Activated CD4-positive, alpha-beta T cell treated with anti-CD3 and anti-CD28 coated beads, Interleukin-2, amount 10 ng/mL, durations not matched to agents 24 days and 14 days (primary cell): Measurements from ENCODE around the gene ONECUT2. TPM values are rescaled to one million over a fixed set of nuclear protein-coding genes. Genes with fewer than 3 reads are reported as not detected.

Source experiments
- DNase-seq: peaks from one replicate; pipeline ENCODE4 v3.0.0; 2022
- H3K27ac Mint-ChIP-seq: one replicate; pipeline ENCODE4 v1.8.0; 2022; ENCODE audit warnings: mild to moderate bottlenecking, mixed read lengths
- H3K27me3 Mint-ChIP-seq: one replicate; pipeline ENCODE4 v1.8.0; 2022; ENCODE audit warnings: mixed read lengths
- H3K36me3 Mint-ChIP-seq: one replicate; pipeline ENCODE4 v1.8.0; 2022; ENCODE audit warnings: low read depth, mild to moderate bottlenecking, mixed read lengths
- H3K4me1 Mint-ChIP-seq: one replicate; pipeline ENCODE4 v1.8.0; 2021; ENCODE audit warnings: mixed read lengths
- H3K4me3 Mint-ChIP-seq: one replicate; pipeline ENCODE4 v1.8.0; 2022; ENCODE audit warnings: mild to moderate bottlenecking, moderate library complexity, mixed read lengths
- H3K9me3 Mint-ChIP-seq: one replicate; pipeline ENCODE4 v1.8.0; 2021; ENCODE audit warnings: mixed read lengths
- intact Hi-C: fragments of 100-400 bp; cut with micrococcal nuclease; formaldehyde crosslinking; loops from one replicate; pipeline ENCODE4 v1.15.1; 2023
- total RNA-seq: library from RNA; stranded (reverse); gene quantifications from 2 replicates; pipeline ENCODE4 v1.2.3, GENCODE V29; 2022

Gene ONECUT2
- total RNA-seq, 1 donor from 2014 or later: not detected

- intact Hi-C loops: loop anchor here (5.0 kb wide), 3 partner anchors 366 to 1849 kb away; partner anchors contain the start of genes ATP8B1, RAX and TCF4
- H3K27me3 Mint-ChIP-seq: peaks cover 83% of the 10 kb centered on the region
- H3K9me3 Mint-ChIP-seq: peaks cover 15% of the 10 kb centered on the region
- peak overlapping the region; percentile 56 for H3K4me3 Mint-ChIP-seq
- peak; percentile 57 for DNase-seq
- peak overlapping the region; percentile 77 for H3K27ac Mint-ChIP-seq
- H3K36me3 Mint-ChIP-seq: peaks cover 10% of the 10 kb centered on the region
- peaks cover 19% of the 10 kb centered on the region for H3K4me1 Mint-ChIP-seq
These were observed 1.2 kb downstream of the ONECUT2 start for GRCh38 chr18:57436191-57436964.

GRCh38 chr18:57436965-57437333, 1.8 kb downstream of the ONECUT2 start:
- H3K27me3 Mint-ChIP-seq: peaks cover 80% of the 10 kb centered on the region
- no peak for DNase-seq
- intact Hi-C loops: loop anchor here (5.0 kb wide), 3 partner anchors 365 to 1850 kb away; partner anchors contain the start of genes ATP8B1, RAX and TCF4

GRCh38 chr18:57437402-57437765, 2.2 kb downstream of the ONECUT2 start:
- peaks cover 21% of the 10 kb centered on the region for H3K4me1 Mint-ChIP-seq
- intact Hi-C loops: loop anchor here (5.0 kb wide), 3 partner anchors 365 to 1850 kb away; partner anchors contain the start of genes ATP8B1, RAX and TCF4
- H3K36me3 Mint-ChIP-seq: peaks cover 10% of the 10 kb centered on the region
- no peak for DNase-seq
- H3K9me3 Mint-ChIP-seq: peaks cover 15% of the 10 kb centered on the region
- peak overlapping the region; percentile 43 for H3K4me3 Mint-ChIP-seq
- peak overlapping the region; percentile 77 for H3K27ac Mint-ChIP-seq
- peaks cover 80% of the 10 kb centered on the region for H3K27me3 Mint-ChIP-seq

More at GRCh38 chr18:57436965-57437333, 1.8 kb downstream of the ONECUT2 start:
- peaks cover 18% of the 10 kb centered on the region for H3K9me3 Mint-ChIP-seq
- peaks cover 10% of the 10 kb centered on the region for H3K36me3 Mint-ChIP-seq
- H3K4me3 Mint-ChIP-seq: peak overlapping the region; percentile 43
- peak overlapping the region; percentile 77 for H3K27ac Mint-ChIP-seq
- peaks cover 21% of the 10 kb centered on the region for H3K4me1 Mint-ChIP-seq

GRCh38 chr18:57437766-57438671, 2.8 kb downstream of the ONECUT2 start:
- H3K9me3 Mint-ChIP-seq: peaks cover 15% of the 10 kb centered on the region
- DNase-seq: peak; percentile 72
- peak overlapping the region; percentile 77 for H3K27ac Mint-ChIP-seq
- intact Hi-C loops: loop anchor here (5.0 kb wide), 3 partner anchors 364 to 1851 kb away; partner anchors contain the start of genes ATP8B1, RAX and TCF4
- peaks cover 21% of the 10 kb centered on the region for H3K4me1 Mint-ChIP-seq
- peak overlapping the region; percentile 12 for H3K4me3 Mint-ChIP-seq
- peaks cover 10% of the 10 kb centered on the region for H3K36me3 Mint-ChIP-seq
- peaks cover 81% of the 10 kb centered on the region for H3K27me3 Mint-ChIP-seq

- peak overlapping the region; percentile 62 for H3K27ac Mint-ChIP-seq
These were observed 3.8 kb downstream of the ONECUT2 start for GRCh38 chr18:57438743-57439608.

GRCh38 chr18:57439609-57439968, 4.4 kb downstream of the ONECUT2 start:
- H3K9me3 Mint-ChIP-seq: peaks cover 15% of the 10 kb centered on the region
- H3K4me1 Mint-ChIP-seq: peaks cover 18% of the 10 kb centered on the region
- intact Hi-C loops: loop anchor here (5.0 kb wide), 3 partner anchors 363 to 1852 kb away; partner anchors contain the start of genes ATP8B1, RAX and TCF4
- H3K36me3 Mint-ChIP-seq: peaks cover 10% of the 10 kb centered on the region
- no peak for DNase-seq
- no peak overlapping the region for H3K4me3 Mint-ChIP-seq
- H3K27me3 Mint-ChIP-seq: peaks cover 76% of the 10 kb centered on the region
- H3K27ac Mint-ChIP-seq: peak overlapping the region; percentile 58

More at GRCh38 chr18:57438743-57439608, 3.8 kb downstream of the ONECUT2 start:
- peaks cover 79% of the 10 kb centered on the region for H3K27me3 Mint-ChIP-seq
- H3K36me3 Mint-ChIP-seq: peaks cover 10% of the 10 kb centered on the region
- intact Hi-C loops: loop anchor here (5.0 kb wide), 3 partner anchors 363 to 1852 kb away; partner anchors contain the start of genes ATP8B1, RAX and TCF4
- DNase-seq: no peak
- peaks cover 15% of the 10 kb centered on the region for H3K9me3 Mint-ChIP-seq
- H3K4me3 Mint-ChIP-seq: no peak overlapping the region
- H3K4me1 Mint-ChIP-seq: peaks cover 21% of the 10 kb centered on the region

GRCh38 chr18:57439985-57440330, 4.8 kb downstream of the ONECUT2 start:
- no peak for DNase-seq
- no peak overlapping the region for H3K4me3 Mint-ChIP-seq
- peaks cover 15% of the 10 kb centered on the region for H3K9me3 Mint-ChIP-seq
- intact Hi-C loops: loop anchor here (1.0 to 5.0 kb wide), 5 partner anchors 11 to 1853 kb away; partner anchors contain the start of genes ATP8B1, RAX and TCF4
- peak overlapping the region; percentile 58 for H3K27ac Mint-ChIP-seq
- peaks cover 10% of the 10 kb centered on the region for H3K36me3 Mint-ChIP-seq
- peaks cover 74% of the 10 kb centered on the region for H3K27me3 Mint-ChIP-seq
- H3K4me1 Mint-ChIP-seq: peaks cover 18% of the 10 kb centered on the region

- H3K27ac Mint-ChIP-seq: no peak overlapping the region
- peaks cover 18% of the 10 kb centered on the region for H3K4me1 Mint-ChIP-seq
- intact Hi-C loops: loop anchor here (1.0 to 5.0 kb wide), 2 partner anchors 11 to 573 kb away; no protein-coding TSS in a partner anchor
- H3K9me3 Mint-ChIP-seq: peaks cover 15% of the 10 kb centered on the region
- DNase-seq: no peak
- H3K36me3 Mint-ChIP-seq: peaks cover 10% of the 10 kb centered on the region
- peaks cover 79% of the 10 kb centered on the region for H3K27me3 Mint-ChIP-seq
- no peak overlapping the region for H3K4me3 Mint-ChIP-seq
These were observed 5.3 kb downstream of the ONECUT2 start for GRCh38 chr18:57440331-57441070.

- no peak for DNase-seq
- peaks cover 8% of the 10 kb centered on the region for H3K36me3 Mint-ChIP-seq
- peak overlapping the region; percentile 52 for H3K4me3 Mint-ChIP-seq
- H3K27ac Mint-ChIP-seq: peak overlapping the region; percentile 78
- intact Hi-C loops: loop anchor here (5.0 kb wide), 1 partner anchor 574 kb away; no protein-coding TSS in a partner anchor
- H3K9me3 Mint-ChIP-seq: peaks cover 13% of the 10 kb centered on the region
- H3K27me3 Mint-ChIP-seq: peaks cover 78% of the 10 kb centered on the region
- peaks cover 15% of the 10 kb centered on the region for H3K4me1 Mint-ChIP-seq
These were observed 6.1 kb downstream of the ONECUT2 start for GRCh38 chr18:57441071-57441794.

- Mint-ChIP-seq H3K27me3 (peaks cover 60% of the 10 kb centered on the region), H3K27ac (no peak overlapping the region), H3K4me1 (peaks cover 6% of the 10 kb centered on the region), H3K9me3 (peaks cover 4% of the 10 kb centered on the region), H3K4me3 (no peak overlapping the region), H3K36me3 (no peaks in the 10 kb centered on the region)
- DNase-seq: no peak
- intact Hi-C loops: loop anchor here (5.0 kb wide), 1 partner anchor 576 kb away; no protein-coding TSS in a partner anchor
These were observed 8.1 kb downstream of the ONECUT2 start for GRCh38 chr18:57443247-57443646.

- no peak for DNase-seq
- H3K4me3 Mint-ChIP-seq: no peak overlapping the region
- no peaks in the 10 kb centered on the region for H3K36me3 Mint-ChIP-seq
- peaks cover 4% of the 10 kb centered on the region for H3K9me3 Mint-ChIP-seq
- H3K4me1 Mint-ChIP-seq: peaks cover 4% of the 10 kb centered on the region
- intact Hi-C loops: loop anchor here (5.0 kb wide), 1 partner anchor 576 kb away; no protein-coding TSS in a partner anchor
- H3K27ac Mint-ChIP-seq: no peak overlapping the region
- peaks cover 56% of the 10 kb centered on the region for H3K27me3 Mint-ChIP-seq
These were observed 8.5 kb downstream of the ONECUT2 start for GRCh38 chr18:57443702-57444101.
